ENCODE measurements around the gene JHY. TPM values are rescaled to one million over a fixed set of nuclear protein-coding genes. Genes with fewer than 3 reads are reported as not detected.
A peak's percentile ranks its signal among the peaks of the same experiment; 100 is the strongest.

The JHY gene
- total RNA-seq, 1 experiment from 2014 or later = 0.79 TPM

- H2BK12ac ChIP-seq (ENCODE audit: insufficient read length, low read depth, low read length) = no peak overlapping the region
- Mint-ChIP-seq H3K27me3 (ENCODE audit: low read depth) (peaks cover 15% of the 10 kb centered on the region), H3K4me1 (peaks cover 13 to 14% of the 10 kb centered on the region in 2 experiments), H3K9me3 (no peaks in the 10 kb centered on the region), H3K27ac (0 out of 7 replicates have a peak overlapping the region, but pooled peaks of 1 of the 3 experiments have one; percentile 30), H3K36me3 (ENCODE audit: insufficient read depth in 1 of 3, low read depth in 3 of 3) (no peaks in the 10 kb centered on the region), H3K4me3 (no peak overlapping the region)
- H3K27ac ChIP-seq (ENCODE audit: insufficient read length, low read depth, low read length) = no peak overlapping the region
- no peak overlapping the region for H4K5ac ChIP-seq (ENCODE audit: insufficient read length, low read depth, low read length)
- H3K9ac ChIP-seq (ENCODE audit: extremely low read depth, insufficient read length, low read length) = no peak overlapping the region
- H3K4me2 ChIP-seq (ENCODE audit: insufficient read depth, insufficient read length, low read length) = no peak overlapping the region
- H4K91ac ChIP-seq (ENCODE audit: insufficient read length, low read depth, low read length) = no peak overlapping the region
- no peak overlapping the region for H4K8ac ChIP-seq (replicated peaks; ENCODE audit: insufficient read length, low read depth, low read length)
- no peaks in the 10 kb centered on the region for H3K79me2 ChIP-seq (ENCODE audit: insufficient read depth, low read length)
- H3T11ph ChIP-seq (ENCODE audit: low read length) = no peak overlapping the region
- H3K56ac ChIP-seq (ENCODE audit: insufficient read length, low read depth, low read length) = no peak overlapping the region
- H3K23ac ChIP-seq (ENCODE audit: insufficient read length, low read depth, low read length) = no peak overlapping the region
- no peaks in the 10 kb centered on the region for H4K20me1 ChIP-seq (ENCODE audit: control insufficient read depth, insufficient read depth, insufficient read length)
- H3K27me3 ChIP-seq (ENCODE audit: insufficient read depth, low read length) = no peaks in the 10 kb centered on the region
- H3K9me3 ChIP-seq (ENCODE audit: control insufficient read depth, low read depth, low read length) = no peaks in the 10 kb centered on the region
- H3K23me2 ChIP-seq (ENCODE audit: insufficient read length, low read depth, low read length, poor library complexity, severe bottlenecking) = no peaks in the 10 kb centered on the region
- no peak overlapping the region for H3K14ac ChIP-seq (ENCODE audit: insufficient read depth, low read length)
- no peak overlapping the region for H2AK5ac ChIP-seq (ENCODE audit: insufficient read length, low read length)
- H2BK120ac ChIP-seq (ENCODE audit: low read depth, low read length, poor library complexity, severe bottlenecking) = no peak overlapping the region
- no peak overlapping the region for H2BK5ac ChIP-seq (ENCODE audit: insufficient read length, low read length)
- no peak overlapping the region for H2BK15ac ChIP-seq (ENCODE audit: low read depth, low read length)
- H3K4ac ChIP-seq (ENCODE audit: low read depth, low read length) = no peak overlapping the region
- H3K4me1 ChIP-seq (ENCODE audit: insufficient read depth, low read length) = no peaks in the 10 kb centered on the region
- H3K18ac ChIP-seq (ENCODE audit: insufficient read length, low read depth, low read length) = no peak overlapping the region
- DNase-seq = no peak
- no peak for TF ChIP-seq CTCF (conservative IDR thresholded peaks at IDR 0.05)
- no peaks in the 10 kb centered on the region for H3K79me1 ChIP-seq (ENCODE audit: insufficient read depth, low read depth, low read length, poor library complexity, severe bottlenecking)
- no peak overlapping the region for H2BK20ac ChIP-seq (ENCODE audit: low read depth, low read length, poor library complexity, severe bottlenecking)
- no peak overlapping the region for H2AFZ ChIP-seq (ENCODE audit: low read length)
- no CpG with 5 or more reads among the region's 14 CpGs for WGBS (ENCODE audit: extremely low coverage, insufficient read length, low lambda C conversion rate)
Observed at GRCh38 chr11:122998727-122999366, 116.3 kb downstream of the JHY start.
